Measurements from ENCODE around the gene PACS1.

PACS1 gene

GRCh38 chr11:66288671-66289547 is 218.8 kb downstream of the PACS1 start, which contains the start of gene YIF1A:
Gene YIF1A (minus strand): TSS chr11:66289143. CDS start chr11:66288985, 158 bp downstream.
- peak; percentile 93 to 98 for DNase-seq (ENCODE audit: low read depth in 2 of 2)

- peak; percentile 55 to 67 for DNase-seq (ENCODE audit: low read depth in 2 of 2)
These were observed 219.7 kb downstream of the PACS1 start for GRCh38 chr11:66289548-66290329.

- no peak for DNase-seq (ENCODE audit: low read depth in 2 of 2)
These were observed 220.2 kb downstream of the PACS1 start for GRCh38 chr11:66290330-66290621.

- DNase-seq (ENCODE audit: low read depth in 2 of 2): no peak
These were observed 221.2 kb downstream of the PACS1 start for GRCh38 chr11:66291303-66291705.

- no peak for DNase-seq (ENCODE audit: low read depth in 2 of 2)
These were observed 221.9 kb downstream of the PACS1 start, which contains the start of gene TMEM151A for GRCh38 chr11:66291706-66292542. Gene TMEM151A (plus strand): TSS chr11:66291894. CDS start chr11:66292014, 120 bp downstream.

- no peak for DNase-seq (ENCODE audit: low read depth in 2 of 2)
These were observed 222.7 kb downstream of the PACS1 start for GRCh38 chr11:66292543-66293332.

- no peak for DNase-seq (ENCODE audit: low read depth in 2 of 2)
These were observed 223.3 kb downstream of the PACS1 start for GRCh38 chr11:66293352-66293751.

GRCh38 chr11:66293777-66294625 is 223.9 kb downstream of the PACS1 start:
- DNase-seq (ENCODE audit: low read depth in 2 of 2): no peak
